RPMI8226 (cell line): ENCODE measurements around the gene ZNF574.
A peak's percentile ranks its signal among the peaks of the same experiment; 100 is the strongest.

Experiments used
- DNase-seq: peaks from one replicate; pipeline ENCODE4 v3.0.0-alpha.2; 2015

Gene ZNF574

DNA sequence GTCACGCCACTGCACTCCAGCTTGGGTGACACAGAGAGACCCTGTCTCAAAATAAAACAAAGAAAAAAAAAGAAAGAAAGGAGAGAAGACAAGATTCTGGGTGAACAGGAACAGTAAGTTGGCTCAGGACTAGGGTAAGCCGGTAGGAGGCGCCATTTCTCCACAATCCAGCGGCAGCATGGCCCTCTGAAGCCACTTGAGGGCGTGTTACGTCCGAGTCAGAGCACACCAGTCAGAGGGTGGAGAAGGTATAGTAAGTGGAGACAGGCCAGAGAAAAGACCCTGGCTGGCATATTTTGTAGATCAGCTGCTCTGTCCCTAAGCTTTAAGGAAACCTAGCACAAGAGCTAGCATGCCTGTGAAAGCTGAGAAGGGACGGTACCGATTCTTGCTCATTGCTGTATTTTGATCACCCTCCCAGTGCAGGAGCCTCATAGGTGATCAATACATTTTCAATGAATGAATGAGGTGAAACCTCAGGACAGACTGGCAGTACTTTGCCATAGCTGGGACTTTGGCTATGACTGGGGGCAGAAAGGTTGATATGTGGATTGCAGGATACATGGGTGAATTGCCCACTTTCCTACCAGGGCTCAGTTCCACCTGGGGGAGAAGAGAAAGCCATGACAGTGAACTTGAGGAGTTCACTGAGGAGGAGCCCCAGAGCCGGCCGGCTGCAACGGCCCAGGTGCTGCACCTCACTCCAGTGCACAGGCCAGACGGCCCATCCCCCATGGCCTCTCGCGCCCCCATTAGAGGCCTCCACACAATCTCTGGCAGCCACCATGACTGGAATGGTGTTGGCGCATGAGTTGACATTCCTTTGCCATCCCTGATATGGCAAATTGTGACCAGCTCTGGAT lies 32.8 kb downstream of the ZNF574 start:
- peak; percentile 84 for DNase-seq

DNA sequence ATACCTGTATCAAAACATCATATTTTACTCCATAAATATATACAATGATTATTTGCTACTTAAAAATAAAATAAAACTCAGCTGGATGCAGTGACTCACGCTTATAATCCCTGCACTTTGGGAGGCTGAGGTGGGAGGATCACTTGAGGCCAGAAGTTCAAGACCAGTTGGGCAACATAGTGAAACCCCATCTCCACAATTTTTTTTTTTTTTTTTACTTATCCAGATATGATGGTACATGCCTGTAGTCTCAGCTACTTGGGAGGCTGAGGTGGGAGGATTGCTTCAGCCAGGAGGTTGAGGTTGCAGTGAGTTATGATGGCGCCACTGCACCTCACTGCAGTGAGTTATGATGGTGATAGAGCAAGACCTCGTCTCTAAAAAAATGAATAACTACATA lies 33.9 kb downstream of the ZNF574 start:
- DNase-seq, result no peak

DNA sequence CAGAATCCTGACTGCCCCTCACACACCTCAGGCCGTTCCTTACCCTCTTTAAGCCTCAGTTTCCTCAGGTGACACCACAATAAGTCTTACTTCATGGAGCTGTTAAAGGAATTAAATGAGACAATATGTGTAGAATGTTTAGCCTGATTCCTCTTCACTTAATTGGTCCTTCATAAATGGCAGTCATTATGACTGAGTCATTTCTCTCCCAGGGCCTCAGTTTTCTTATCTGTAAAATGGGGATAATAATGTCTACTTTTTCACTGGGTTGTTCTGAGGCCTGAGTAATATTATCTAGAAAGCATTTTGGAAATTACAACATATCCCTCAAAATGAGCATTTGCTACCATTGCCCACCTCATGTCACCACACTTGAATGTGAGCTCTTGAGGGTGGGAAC lies 34.7 kb downstream of the ZNF574 start:
- no peak for DNase-seq

DNA sequence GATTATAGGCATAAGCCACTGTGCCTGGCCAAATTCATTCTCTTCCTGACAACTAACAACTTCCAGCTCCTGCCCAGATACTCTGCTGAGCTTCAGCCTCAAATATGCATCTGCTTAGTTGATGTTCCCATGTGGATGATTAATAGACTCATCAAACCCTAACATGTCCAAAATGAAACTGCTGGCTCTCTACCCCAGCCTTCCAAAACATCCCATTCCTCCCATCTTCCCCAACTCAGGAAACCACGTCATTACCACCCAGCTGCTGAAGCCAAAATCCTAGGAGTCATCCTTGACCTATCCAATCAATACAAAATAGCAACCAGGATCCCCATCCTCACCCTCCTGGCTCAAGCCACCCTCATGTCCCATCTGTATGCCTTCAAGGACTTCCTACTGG lies 35.4 kb downstream of the ZNF574 start:
- DNase-seq, result no peak

DNA sequence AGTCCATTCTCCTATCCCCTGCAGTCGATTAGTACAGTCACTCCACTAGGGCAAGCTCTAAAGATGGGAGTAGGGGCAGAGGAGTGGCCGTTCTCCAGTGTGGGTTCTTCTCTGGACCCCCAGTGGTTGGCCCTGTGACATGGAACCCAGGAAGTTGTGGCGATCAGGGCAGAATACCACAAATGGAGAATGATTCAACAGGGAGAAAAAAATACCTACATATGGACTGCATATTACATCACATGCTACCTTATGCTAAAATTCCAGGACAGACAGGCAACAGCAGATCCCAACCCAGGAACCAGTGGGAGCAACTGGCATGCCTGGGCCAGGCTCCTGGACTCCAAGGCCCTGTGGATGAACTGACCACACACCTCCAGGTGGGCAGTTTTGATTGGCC lies 35.8 kb downstream of the ZNF574 start:
- no peak for DNase-seq

DNA sequence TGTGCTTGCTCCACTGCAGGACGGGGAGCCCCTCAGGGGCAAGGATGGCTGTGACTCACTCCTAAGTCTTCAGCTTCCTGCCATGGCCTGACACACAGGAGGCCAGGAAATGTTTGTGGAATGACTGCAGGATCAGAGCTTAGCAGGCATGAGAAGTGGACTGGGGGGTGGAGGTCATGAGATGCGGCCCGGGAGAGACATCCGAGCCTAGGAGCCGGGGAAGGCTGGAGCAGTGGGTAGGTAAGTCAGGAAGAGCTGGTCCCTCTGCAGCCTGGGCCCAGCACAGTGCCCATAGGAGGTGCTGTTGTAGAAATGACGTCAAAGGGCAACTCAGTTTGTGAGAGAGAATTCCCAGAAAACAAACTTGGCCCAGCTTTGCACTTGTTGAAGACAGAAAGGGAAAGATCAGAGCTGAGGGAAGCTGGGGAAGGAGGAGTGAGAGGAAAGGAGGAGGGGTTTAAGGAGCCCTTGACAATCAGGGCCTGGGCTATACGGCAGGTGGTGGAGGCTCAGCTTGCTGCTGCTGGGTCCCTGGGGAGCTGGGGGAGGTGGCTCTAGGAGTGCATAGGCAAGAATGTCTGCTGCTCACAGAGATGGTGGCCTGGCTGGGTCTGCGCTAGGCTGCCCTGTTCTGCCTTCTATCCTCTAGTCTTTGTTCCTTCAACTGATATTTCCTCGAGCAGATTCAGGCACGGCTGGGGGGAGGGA lies 37.8 kb downstream of the ZNF574 start:
- DNase-seq, result no peak

DNA sequence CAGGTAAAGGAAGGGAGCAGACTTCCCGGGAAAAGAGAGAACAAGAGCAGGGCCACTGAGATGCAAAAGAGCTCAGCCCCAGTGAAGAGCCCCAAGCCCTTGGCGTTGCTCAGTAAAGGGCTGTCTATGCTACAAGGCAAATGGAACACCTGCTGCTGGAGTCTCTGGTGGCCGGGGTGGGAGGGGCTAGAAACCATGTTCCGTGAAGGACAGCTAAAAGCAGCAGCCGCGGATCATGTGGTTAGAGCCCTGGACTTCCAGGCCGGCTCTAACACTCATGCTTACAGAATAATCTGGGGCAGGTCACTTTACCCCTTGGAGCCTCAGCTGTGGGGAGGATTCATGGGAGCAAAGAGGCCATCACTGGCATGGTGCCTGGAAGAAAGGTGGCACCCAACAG lies 38.4 kb downstream of the ZNF574 start:
- peak; percentile 75 for DNase-seq

DNA sequence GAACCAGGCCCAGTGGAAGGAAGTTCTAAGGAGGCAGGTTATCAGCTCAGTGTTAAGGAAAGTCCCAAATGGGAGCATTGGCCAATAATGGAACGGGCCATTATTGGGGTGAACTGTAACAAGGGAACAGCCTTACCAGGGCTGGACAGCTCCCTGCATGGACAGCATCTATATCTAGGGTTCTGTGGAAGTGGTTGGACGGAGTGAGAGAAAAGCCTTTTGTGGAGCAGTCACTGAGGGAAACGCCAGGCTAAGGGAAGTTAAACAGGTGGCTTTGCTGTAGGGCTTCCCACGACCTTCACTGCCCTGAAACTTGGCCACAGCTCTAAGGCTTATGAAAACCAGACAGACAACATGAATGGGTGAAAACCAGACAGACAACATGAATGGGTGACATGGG lies 39.3 kb downstream of the ZNF574 start:
- no peak for DNase-seq

DNA sequence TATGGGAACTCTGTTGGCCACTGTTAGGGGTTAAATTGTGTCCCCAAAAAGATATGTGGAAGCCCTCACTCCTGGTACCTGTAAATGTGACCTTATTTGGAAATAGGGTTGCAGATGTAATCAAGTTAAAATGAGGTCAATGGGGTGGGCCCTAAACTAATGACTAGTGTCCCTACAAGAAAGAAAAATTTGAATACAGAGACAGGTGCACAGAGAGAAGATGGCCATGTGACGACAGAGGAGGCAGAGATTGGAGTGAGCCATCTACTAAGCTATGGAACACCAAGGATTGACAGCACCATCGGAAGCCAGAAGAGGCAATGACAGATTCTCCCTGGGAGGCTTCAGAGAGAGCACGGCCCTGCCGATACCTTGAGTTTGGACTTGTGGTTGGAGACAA lies 39.7 kb downstream of the ZNF574 start:
- no peak for DNase-seq

DNA sequence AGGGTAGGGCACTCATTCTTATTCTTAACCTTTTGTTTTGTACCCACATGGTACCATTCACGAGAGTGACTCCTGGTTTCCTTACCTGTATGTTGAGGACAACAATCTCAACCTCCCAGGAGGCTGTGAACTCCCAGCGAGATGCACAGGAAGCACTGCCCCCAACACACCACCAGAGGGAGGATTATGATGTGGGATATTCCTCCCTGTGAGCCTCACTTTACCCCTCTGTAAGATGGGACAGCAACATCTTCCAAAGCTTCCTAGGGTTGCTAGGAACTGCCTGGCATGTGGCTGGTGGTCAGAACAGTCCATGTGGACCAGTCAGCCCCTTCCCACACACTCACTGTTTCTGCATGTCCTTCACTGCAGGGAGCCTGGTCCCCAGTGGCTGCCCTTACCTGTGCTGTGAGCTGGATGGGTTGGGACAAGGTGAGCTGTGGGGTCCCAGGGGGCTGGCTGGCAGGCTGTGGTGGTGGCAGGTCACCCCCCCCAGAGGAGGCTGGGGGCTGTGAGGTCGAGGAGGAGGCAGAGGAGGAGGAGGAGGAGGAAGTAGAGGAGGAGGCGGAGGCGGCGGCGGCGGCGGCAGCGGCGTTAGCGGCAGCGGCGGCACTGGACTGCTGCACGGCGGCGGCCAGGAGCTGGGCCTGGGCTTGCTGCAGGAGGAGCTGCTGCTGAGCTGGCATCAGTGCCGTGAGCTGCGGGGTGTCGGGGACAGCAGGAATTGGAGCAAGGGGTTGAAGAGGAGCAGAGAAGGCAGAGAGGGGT lies 40.5 kb downstream of the ZNF574 start:
- no peak for DNase-seq

DNA sequence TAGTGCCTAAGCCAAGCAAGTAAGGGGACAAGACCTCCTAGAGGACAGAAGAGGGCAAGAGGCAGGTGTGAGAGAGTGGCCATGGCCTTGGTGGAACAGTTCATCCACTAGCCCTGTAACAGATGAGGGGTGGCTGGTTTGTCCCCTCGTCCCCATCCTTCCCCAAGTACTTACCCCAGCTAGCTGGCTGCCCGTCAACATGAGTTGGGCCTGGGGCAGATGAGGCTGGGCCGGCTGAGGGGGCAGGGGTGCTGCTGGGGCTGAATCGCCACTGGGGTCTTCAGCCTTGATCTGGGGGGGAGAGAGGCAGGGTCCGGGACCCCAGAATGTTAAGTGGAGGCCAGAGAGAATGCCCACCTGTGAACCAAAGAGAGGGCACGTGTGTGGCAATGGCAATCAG lies 41.1 kb downstream of the ZNF574 start:
- no peak for DNase-seq

DNA sequence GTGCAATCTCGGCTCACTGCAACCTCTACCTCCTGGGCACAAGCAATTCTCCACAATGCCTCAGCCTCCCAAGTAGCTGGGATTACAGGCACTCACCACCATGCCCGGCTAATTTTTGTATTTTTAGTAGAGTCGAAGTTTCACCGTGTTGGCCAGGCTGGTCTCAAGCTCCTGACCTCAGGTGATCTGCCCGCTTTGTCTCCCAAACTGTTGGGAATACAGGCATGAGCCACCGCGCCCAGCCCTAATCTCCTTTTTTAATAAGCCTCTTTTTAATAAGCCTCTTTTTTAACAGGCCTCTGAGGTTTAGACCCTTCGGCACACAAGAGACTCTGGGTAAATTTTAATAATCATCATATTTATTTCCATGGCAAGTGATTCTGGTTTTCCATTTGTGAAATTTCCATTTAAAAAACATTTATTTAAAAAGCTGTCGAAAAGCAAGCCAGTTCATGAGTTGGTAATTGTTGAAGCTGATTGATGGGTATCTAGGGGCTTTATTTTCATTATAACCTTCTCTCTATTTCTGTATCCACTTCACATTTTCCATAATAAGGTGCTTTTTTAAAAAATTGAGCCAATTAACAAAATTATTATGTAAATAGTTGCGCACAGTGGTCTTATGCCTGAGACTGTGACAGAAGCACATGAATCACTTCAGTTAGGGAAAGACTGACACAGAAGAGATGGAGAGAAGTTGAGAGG lies 44.5 kb downstream of the ZNF574 start:
- no peak for DNase-seq

DNA sequence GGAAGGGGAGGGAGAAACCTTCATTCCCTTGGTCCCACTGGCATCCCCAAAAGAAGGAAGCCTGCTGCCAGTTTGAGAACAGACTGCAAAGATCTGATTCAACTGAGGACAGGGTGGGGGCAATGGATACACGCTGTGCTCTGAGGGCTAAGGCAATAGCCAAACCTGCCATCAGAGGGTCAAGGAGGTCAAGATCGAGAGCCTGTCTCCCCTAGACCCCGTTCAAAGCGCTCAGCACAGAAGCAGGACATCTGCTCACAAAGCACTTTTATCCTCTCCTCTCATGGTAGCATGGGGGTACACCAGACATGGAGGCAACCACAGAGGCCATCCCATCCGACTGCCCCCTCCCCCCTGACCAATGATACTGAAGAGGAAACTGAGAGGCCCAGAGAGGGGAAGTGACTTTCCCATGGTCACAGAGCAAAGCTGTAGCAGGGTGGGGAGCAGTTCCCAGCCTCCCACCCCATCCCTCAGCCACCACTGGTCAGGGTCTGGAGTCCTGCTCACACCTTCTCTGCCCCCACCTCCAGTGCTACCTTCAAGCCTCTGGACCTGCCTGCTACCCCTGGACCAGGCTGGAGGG lies 45.2 kb downstream of the ZNF574 start:
- no peak for DNase-seq

DNA sequence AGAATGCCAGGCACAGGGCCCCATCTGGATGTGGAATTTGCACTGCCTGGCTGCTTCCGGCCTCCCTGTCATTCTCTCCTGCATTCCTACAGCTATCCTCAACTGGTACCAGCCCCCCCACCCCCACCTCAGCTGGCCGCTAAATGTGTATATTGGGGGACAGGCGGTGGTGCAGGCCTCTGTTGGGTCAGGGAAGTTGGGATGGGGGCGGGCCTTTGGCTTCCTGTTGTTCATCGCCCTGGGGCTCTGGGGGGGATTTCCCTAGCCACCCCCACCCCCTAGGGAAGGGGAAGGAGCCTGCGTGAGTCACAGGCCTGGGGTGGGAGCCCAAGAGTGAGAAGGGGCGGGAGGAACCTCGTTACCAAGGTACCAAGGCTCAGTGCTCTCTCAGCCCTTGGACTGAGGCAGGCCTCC lies 45.7 kb downstream of the ZNF574 start:
- no peak for DNase-seq

DNA sequence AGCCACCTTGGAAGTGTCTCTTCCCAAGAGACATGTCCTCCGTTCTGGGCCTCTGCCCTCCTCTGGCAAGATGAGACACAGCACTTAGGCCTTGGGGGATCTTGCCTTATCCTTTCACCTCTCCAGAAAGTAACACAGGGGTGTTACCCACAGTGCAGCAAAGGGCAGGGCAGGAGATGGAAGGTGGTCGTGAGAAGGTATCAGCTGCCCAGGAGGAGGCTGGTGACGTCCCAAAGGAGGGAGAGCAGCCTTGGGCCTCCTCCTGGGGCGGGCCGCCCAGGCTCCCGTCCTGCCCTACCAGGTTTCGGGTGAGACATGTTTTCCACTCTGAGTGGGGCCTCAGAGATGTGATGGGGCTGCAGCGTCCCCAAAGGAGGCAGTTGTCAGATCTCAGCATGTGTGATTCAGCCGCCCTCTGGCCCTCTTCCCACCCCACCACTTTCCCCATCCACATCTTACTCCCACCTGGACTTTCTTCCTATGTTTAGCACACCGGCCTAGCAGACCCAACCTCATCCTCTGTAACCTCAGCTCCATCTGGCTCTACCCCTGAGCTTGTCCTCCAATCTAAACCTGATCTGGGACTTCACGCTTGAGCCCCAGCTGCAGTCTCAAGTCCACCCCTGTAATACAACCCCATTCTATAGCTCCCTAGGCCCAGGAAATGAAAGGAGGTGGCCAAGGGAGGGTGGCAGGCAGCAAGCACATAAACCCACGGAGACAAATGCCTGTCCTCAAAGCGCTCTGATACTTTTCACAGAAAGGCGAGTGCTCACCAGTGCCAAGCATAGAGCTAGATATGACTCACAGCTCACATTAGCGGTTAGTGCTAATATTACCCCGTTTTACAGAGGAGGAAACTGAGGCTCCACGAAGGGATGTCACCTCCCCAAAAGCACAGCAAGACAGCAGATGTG lies 47.0 kb downstream of the ZNF574 start:
- DNase-seq, result no peak

DNA sequence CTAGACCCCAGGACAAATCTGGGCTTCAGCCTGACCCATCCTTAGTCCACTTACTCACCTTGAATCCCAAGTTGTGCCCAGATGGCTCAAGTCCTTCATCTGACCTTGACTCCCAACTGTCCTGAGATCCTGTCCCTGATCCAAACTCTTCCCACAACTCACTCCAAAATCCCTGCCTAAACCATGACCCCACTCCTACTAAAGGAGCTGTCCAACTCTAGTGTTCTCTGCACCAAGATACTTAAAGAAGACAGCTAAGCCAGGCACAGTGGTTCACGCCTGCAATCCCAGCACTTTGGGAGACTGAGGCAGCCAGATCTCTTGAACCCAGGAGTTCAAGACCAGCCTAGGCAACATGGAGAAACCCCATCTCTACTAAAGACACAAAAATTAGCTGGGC lies 47.8 kb downstream of the ZNF574 start:
- no peak for DNase-seq

DNA sequence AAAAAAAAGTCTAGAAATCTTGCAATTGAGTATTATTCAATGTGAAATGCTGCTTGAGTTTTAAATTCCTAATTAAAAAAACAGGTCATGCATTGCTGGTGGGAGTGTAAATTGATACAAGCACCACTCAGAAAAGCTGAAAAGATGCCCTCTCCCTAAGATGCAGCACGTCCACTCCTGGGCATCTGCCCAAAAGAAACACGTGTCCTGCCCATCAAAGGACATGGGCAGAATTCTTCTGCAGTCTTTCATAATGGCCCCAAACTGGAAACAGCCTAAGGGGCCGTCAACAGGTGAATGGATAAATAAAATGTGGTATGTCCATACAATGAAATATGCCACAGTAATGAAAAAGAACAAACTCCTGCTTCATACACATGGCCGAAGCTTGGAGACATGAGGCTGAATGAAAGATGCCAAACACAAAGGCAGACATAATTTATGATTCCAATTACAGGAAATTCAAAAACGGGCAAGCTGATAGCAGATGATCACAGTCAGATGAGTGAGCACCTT lies 48.5 kb downstream of the ZNF574 start:
- no peak for DNase-seq

DNA sequence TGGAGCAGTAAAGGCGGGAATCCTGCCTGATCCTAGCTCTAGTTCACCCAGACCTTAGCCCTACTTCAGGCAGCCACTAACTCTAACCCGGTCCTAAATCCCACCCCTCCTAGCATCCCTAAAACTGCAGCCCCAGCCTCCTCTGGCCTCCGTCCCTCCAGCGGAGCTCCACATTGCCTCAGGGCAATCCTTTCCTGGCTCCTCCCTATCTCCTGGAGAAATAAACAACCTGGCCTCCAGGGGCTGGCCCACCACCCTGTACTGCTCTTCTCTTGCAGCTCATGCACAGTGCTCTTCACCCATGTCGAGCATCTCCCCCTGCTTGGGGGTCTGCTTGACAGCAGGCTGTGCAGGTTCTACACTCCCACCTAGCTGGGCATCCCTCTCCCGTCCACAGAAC lies 49.6 kb downstream of the ZNF574 start:
- DNase-seq, result no peak

DNA sequence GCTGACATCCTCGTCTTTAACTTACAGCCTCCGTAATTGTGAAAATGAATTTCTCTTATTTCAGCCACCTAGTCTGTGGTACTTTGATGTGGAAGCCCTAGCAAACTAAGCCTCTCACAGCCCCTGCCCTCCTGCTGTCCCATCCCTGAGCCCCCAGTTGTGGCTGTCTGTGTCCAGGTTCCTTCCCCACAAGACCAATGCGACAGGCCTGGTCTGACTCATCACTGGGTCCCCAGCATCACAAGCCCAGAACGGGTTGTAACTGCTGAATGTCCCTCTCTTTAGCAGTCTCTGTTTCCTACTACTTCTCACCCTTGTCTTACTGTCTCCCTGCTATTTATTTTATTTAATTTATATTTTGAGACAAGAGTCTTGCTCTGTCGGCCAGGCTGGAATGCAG lies 50.6 kb downstream of the ZNF574 start:
- no peak for DNase-seq

DNA sequence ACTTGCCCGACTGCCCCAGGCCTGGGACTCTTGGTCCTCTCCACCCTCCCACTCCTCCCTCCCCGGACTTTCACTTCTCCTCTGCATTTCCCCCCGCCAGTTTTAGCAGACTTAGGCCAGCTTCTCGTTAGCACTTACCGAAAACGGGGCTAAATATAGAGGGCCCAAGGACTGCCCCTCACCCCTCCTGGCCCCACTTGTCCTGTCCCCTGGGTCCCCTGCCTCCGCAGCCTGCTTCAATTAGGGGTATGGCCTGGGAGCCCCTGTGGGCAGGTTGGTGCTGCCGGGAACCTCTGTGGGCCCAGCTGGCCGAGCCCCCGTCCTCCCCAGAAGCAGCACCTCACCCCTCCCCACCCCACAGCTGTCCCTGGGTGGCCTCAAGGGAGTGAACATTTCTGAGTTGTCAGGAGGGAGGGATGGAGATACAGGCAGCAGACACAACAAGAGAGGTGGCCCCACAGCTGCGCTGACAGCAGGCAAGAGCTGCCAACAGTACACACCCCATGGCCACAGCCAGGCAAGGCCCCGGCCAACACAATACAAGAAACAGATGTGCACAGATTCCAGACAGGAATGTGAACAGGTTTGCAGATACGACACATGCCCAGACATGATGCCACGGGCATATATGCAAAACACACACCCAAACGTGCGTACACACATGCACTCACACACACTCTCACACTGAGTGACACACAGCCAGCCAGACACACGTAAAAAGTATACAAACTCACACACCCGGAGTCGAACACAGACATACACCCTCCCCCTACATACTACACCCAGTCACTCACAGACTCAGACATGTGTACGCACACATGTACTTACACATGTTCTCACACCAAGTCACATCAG lies 53.7 kb downstream of the ZNF574 start:
- peak; percentile 85 for DNase-seq

DNA sequence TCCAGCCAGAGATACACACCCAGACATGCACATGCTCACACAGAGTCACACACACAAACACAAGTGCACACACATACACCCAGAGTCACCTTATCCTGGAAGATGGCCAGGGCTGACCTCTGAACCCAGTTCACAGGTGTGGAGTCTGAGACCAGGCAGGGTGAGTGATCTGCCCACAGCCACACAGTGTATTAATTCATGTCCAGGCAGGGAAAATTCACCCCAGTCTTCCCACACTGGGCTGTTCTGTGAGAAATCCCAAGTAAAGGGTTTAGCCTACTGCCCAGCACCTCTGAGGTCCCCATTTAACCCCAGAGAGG lies 54.2 kb downstream of the ZNF574 start:
- peak; percentile 59 for DNase-seq
